Endothelial cell of umbilical vein (primary cell): ENCODE results near the gene ARL9.

Source experiments
- POLR2A ChIP-seq: IDR thresholded peaks from 2 replicates; pipeline ENCODE4 v1.6.1; 2012; ENCODE audit warnings: low read depth, mild to moderate bottlenecking, control low read depth, low read length
- TF ChIP-seq, protein P1 (sequence below), 2 donors: IDR thresholded peaks; 1 replicate in 1 of 2; 2 replicates in 1 of 2; pipeline ENCODE4 v1.5.1; 2011; ENCODE audit warnings: low read length in 2 of 2, mild to moderate bottlenecking in 2 of 2, moderate library complexity in 2 of 2, control low read depth in 1 of 2, inconsistent platforms in 1 of 2, low read depth in 1 of 2; ENCODE audit not compliant: insufficient read depth in 1 of 2; ENCODE audit errors: extremely low read depth in 1 of 2

DNA sequence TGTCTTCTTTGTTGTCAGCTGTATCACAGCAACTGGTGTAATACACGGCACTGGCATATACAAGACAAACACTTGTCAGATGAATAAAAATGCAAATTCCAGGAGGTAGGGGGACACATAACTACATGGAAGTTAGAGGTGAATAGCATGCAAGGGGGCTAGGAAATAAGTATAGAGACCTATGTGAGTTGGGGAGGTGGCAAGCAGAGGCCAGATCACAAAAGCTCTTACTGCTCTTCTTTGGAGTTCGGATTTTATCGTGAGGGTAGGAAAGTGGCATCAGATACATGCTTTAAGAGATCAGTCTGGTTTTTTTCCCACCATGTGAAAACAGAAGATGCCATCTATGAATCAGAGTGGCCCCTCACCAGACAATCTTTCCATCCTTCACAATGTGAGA, 41.0 kb upstream of the ARL9 start:
- TF ChIP-seq POLR2A, result no peak
- TF ChIP-seq, protein P1, sequence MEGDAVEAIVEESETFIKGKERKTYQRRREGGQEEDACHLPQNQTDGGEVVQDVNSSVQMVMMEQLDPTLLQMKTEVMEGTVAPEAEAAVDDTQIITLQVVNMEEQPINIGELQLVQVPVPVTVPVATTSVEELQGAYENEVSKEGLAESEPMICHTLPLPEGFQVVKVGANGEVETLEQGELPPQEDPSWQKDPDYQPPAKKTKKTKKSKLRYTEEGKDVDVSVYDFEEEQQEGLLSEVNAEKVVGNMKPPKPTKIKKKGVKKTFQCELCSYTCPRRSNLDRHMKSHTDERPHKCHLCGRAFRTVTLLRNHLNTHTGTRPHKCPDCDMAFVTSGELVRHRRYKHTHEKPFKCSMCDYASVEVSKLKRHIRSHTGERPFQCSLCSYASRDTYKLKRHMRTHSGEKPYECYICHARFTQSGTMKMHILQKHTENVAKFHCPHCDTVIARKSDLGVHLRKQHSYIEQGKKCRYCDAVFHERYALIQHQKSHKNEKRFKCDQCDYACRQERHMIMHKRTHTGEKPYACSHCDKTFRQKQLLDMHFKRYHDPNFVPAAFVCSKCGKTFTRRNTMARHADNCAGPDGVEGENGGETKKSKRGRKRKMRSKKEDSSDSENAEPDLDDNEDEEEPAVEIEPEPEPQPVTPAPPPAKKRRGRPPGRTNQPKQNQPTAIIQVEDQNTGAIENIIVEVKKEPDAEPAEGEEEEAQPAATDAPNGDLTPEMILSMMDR (IDR thresholded peaks at IDR 0.05; ENCODE audit: extremely low read depth in 1 of 2, insufficient read depth in 1 of 2, low read depth in 1 of 2, low read length in 2 of 2), result no peak
